Thyroid gland (tissue), 4 donors: ENCODE measurements around the gene SCUBE2.

ENCODE experiments used
- POLR2A ChIP-seq, 2 donors: fragments of 450-650 bp; IDR thresholded peaks; one replicate each; pipeline ENCODE4 v1.6.1; 2017; ENCODE audit warnings: antibody characterized with exemption in 2 of 2, mild to moderate bottlenecking in 2 of 2, moderate library complexity in 1 of 2
- TF ChIP-seq, protein P1 (sequence below), 6 experiments: fragments of 200-600 bp in 3 of 6; fragments of 450-650 bp in 3 of 6; sonication (generic) in 3 of 6; IDR thresholded peaks; one replicate each; pipeline ENCODE4 v1.5.1; 2016 to 2019; ENCODE audit warnings: antibody characterized with exemption in 6 of 6, mild to moderate bottlenecking in 2 of 6, inconsistent platforms in 1 of 6, moderate library complexity in 1 of 6

DNA sequence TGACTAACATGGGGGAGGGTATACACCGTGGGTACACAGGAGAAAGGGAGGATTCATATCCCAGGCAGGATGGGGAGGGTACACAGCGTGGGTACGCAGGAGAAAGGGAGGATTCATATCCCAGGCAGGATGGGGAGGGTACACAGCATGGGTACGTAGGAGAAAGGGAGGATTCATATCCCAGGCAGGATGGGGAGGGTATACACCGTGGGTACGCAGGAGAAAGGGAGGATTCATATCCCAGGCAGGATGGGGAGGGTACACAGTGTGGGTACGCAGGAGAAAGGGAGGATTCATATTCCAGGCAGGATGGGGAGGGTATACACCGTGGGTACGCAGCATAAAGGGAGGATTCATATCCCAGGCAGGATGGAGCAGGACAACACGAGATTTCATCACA is 51.0 kb downstream of the SCUBE2 start:
- TF ChIP-seq, protein P1, sequence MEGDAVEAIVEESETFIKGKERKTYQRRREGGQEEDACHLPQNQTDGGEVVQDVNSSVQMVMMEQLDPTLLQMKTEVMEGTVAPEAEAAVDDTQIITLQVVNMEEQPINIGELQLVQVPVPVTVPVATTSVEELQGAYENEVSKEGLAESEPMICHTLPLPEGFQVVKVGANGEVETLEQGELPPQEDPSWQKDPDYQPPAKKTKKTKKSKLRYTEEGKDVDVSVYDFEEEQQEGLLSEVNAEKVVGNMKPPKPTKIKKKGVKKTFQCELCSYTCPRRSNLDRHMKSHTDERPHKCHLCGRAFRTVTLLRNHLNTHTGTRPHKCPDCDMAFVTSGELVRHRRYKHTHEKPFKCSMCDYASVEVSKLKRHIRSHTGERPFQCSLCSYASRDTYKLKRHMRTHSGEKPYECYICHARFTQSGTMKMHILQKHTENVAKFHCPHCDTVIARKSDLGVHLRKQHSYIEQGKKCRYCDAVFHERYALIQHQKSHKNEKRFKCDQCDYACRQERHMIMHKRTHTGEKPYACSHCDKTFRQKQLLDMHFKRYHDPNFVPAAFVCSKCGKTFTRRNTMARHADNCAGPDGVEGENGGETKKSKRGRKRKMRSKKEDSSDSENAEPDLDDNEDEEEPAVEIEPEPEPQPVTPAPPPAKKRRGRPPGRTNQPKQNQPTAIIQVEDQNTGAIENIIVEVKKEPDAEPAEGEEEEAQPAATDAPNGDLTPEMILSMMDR (IDR thresholded peaks at IDR 0.05) = no peak
- TF ChIP-seq POLR2A (IDR thresholded peaks at IDR 0.05) = no peak
